Measurements from ENCODE around the gene ITGB8.

DNA sequence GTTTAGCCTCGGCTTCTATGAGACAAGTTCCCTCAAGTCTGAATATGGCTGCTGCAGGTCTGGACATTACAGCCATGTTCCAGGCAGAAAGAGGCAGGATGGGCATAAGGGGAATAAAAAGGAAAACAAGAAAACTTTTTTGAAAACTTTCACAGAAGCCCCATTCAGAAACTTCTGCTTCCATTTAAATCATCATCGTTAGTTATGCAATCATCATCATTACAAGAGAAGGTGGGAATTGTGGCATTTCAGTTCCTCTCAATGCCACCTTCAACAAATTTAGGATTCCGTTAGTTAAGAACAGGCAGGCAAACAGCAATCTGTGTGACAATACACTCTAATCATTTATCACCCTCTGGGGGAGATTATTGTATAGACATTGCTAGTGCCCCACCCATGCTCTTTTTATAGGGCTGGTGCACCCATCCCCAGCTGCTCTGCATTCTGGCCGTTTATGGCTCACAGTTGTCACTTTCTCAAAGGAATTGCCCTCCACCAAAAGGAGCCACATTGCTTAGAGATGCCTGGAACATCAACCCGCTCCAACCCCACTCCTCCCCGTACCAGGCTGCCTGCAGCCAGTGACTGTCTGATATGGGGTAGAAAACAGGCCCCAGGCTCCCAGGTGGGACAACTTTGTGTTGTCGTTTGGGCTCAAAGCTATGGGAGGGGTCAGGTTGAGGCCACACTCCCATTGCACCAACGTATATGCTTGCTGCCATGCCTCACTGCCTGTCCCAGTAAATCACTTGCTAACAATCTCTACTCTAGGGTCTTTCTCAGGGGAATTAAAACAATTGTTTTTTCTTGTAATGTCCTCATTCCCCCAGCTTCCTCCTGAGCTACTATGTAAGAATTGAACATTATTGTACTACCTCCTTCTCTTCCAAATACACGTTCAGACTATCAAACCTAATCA is 24.2 kb downstream of the ITGB8 start:
- no peak for TF ChIP-seq CTCF (conservative IDR thresholded peaks at IDR 0.05; ENCODE audit: low read depth, low read length)
- no peak for TF ChIP-seq EZH2phosphoT487 (IDR thresholded peaks at IDR 0.05; ENCODE audit: borderline replicate concordance, low read length)
- no peak for TF ChIP-seq EZH2 (IDR thresholded peaks at IDR 0.05; ENCODE audit: low read length, unreplicated experiment)
